SU-DHL-6 (cell line): Measurements from ENCODE around the gene RAMACL.

ENCODE experiments used
- CTCF ChIP-seq: fragments of 200-600 bp; sonication (generic); IDR thresholded peaks from one replicate; pipeline ENCODE4 v1.5.1; 2017; ENCODE audit warnings: antibody characterized with exemption, mild to moderate bottlenecking, low read length, moderate library complexity; ENCODE audit not compliant: insufficient read depth, poor library complexity, severe bottlenecking
- EZH2phosphoT487 ChIP-seq: fragments of 200-600 bp; sonication (generic), shearing (Covaris generic); conservative IDR thresholded peaks from 2 replicates; pipeline ENCODE4 v1.6.1; 2018; ENCODE audit warnings: mild to moderate bottlenecking, antibody characterized with exemption, low read length, moderate library complexity, mixed read lengths

GRCh38 chr6:166534658-166535406, 51.6 kb downstream of the RAMACL start:
- no peak for TF ChIP-seq CTCF
- no peak for TF ChIP-seq EZH2phosphoT487
